Measurements from ENCODE around the gene FKBP2. TPM values are rescaled to one million over a fixed set of nuclear protein-coding genes. Genes with fewer than 3 reads are reported as not detected.
"Not testable (repeated sequence)": the region's sequence is repeated elsewhere in the genome, so short reads cannot be mapped to it uniquely, and the experiment has no call there.

The FKBP2 gene
- total RNA-seq, 2 experiments from 2014 or later: 26.9 to 33.0 TPM

GRCh38 chr11:64244107-64244506 is 3.2 kb downstream of the FKBP2 start:
- H3K4me1 Mint-ChIP-seq (ENCODE audit: low read depth): peaks cover 50% of the 10 kb centered on the region
- H3K27me3 Mint-ChIP-seq (ENCODE audit: low read depth): no peaks in the 10 kb centered on the region
- peak overlapping the region; percentile 34 for H3K4me3 Mint-ChIP-seq

GRCh38 chr11:64244966-64245365 is 4.1 kb downstream of the FKBP2 start:
- Mint-ChIP-seq H3K9me3 (ENCODE audit: insufficient read depth) (no peaks in the 10 kb centered on the region), H3K27me3 (ENCODE audit: low read depth) (no peaks in the 10 kb centered on the region), H3K4me3 (peak overlapping the region; percentile 88), H3K27ac (peak overlapping the region; percentile 85), H3K4me1 (ENCODE audit: low read depth) (peaks cover 46% of the 10 kb centered on the region), H3K36me3 (ENCODE audit: low read depth) (peaks cover 25% of the 10 kb centered on the region)
- ChIA-PET CTCF (interaction anchor here (1.0 to 6.8 kb wide), 10 partner anchors 9 to 111 kb away, joined by 3 to 57 read pairs (median 4); partner anchors contain the start of genes CATSPERZ, ESRRA, FERMT3 and PRDX5), POLR2A (interaction anchor here (0.6 to 6.3 kb wide), 13 partner anchors 14 to 1634 kb away, joined by 3 to 58 read pairs (median 5); partner anchors contain the start of genes CCDC88B, FERMT3, NUDT22 and PRDX5)
- DNase-seq: no peak
- no peak for ATAC-seq

More at GRCh38 chr11:64244107-64244506, 3.2 kb downstream of the FKBP2 start:
- DNase-seq (no peak), ATAC-seq (no peak)
- Mint-ChIP-seq H3K36me3 (ENCODE audit: low read depth) (peaks cover 25% of the 10 kb centered on the region), H3K27ac (peak overlapping the region; percentile 85), H3K9me3 (ENCODE audit: insufficient read depth) (no peaks in the 10 kb centered on the region)
- POLR2A ChIA-PET: interaction anchor here (0.9 to 6.3 kb wide), 10 partner anchors 11 to 405 kb away, joined by 3 to 58 read pairs (median 10); partner anchors contain the start of genes FERMT3, NUDT22, PRDX5 and STIP1
- CTCF ChIA-PET: interaction anchor here (1.1 to 6.8 kb wide), 8 partner anchors 8 to 112 kb away, joined by 3 to 57 read pairs (median 4); partner anchors contain the start of genes CATSPERZ, ESRRA and FERMT3

GRCh38 chr11:64245401-64245796 is 4.5 kb downstream of the FKBP2 start:
- CTCF ChIA-PET: interaction anchor here (1.0 to 6.8 kb wide), 9 partner anchors 9 to 86 kb away, joined by 3 to 57 read pairs (median 4); partner anchors contain the start of genes CATSPERZ, ESRRA, FERMT3 and PRDX5
- H3K4me3 Mint-ChIP-seq: peak overlapping the region; percentile 88
- no peaks in the 10 kb centered on the region for H3K9me3 Mint-ChIP-seq (ENCODE audit: insufficient read depth)
- peaks cover 21% of the 10 kb centered on the region for H3K36me3 Mint-ChIP-seq (ENCODE audit: low read depth)
- peaks cover 45% of the 10 kb centered on the region for H3K4me1 Mint-ChIP-seq (ENCODE audit: low read depth)
- no peak for ATAC-seq
- H3K27ac Mint-ChIP-seq: peak overlapping the region; percentile 85
- no peaks in the 10 kb centered on the region for H3K27me3 Mint-ChIP-seq (ENCODE audit: low read depth)
- POLR2A ChIA-PET: interaction anchor here (0.6 to 6.3 kb wide), 12 partner anchors 8 to 94 kb away, joined by 3 to 58 read pairs (median 5); partner anchors contain the start of genes CCDC88B, FERMT3, NUDT22 and STIP1
- peak; percentile 55 for DNase-seq

- peak; percentile 0 for ATAC-seq
- Mint-ChIP-seq H3K4me3 (peak overlapping the region; percentile 88), H3K36me3 (ENCODE audit: low read depth) (peaks cover 20% of the 10 kb centered on the region), H3K27me3 (ENCODE audit: low read depth) (no peaks in the 10 kb centered on the region), H3K9me3 (ENCODE audit: insufficient read depth) (no peaks in the 10 kb centered on the region), H3K4me1 (ENCODE audit: low read depth) (peaks cover 47% of the 10 kb centered on the region), H3K27ac (peak overlapping the region; percentile 85)
- POLR2A ChIA-PET: interaction anchor here (0.6 to 6.3 kb wide), 12 partner anchors 8 to 60 kb away, joined by 3 to 58 read pairs (median 5); partner anchors contain the start of genes FERMT3, NUDT22, STIP1 and TRPT1
- CTCF ChIA-PET: interaction anchor here (1.0 to 6.8 kb wide), 9 partner anchors 10 to 85 kb away, joined by 3 to 57 read pairs (median 4); partner anchors contain the start of genes CATSPERZ, ESRRA, FERMT3 and PRDX5
- peak; percentile 72 for DNase-seq
Measured at GRCh38 chr11:64245797-64246620, 5.1 kb downstream of the FKBP2 start.

- not testable (repeated sequence) for H3K27me3 Mint-ChIP-seq (ENCODE audit: low read depth); DNase-seq; H3K9me3 Mint-ChIP-seq (ENCODE audit: insufficient read depth)
- Mint-ChIP-seq H3K4me3 (peak overlapping the region; percentile 77), H3K4me1 (ENCODE audit: low read depth) (peaks cover 48% of the 10 kb centered on the region), H3K36me3 (ENCODE audit: low read depth) (peaks cover 20% of the 10 kb centered on the region), H3K27ac (peak overlapping the region; percentile 66)
- ATAC-seq: peak; percentile 25
- POLR2A ChIA-PET: interaction anchor here (0.6 to 6.3 kb wide), 9 partner anchors 9 to 71 kb away, joined by 3 to 58 read pairs (median 5); partner anchors contain the start of genes FERMT3, NUDT22, STIP1 and TRMT112
- CTCF ChIA-PET: interaction anchor here (1.1 to 6.8 kb wide), 6 partner anchors 9 to 58 kb away, joined by 3 to 57 read pairs (median 8); partner anchors contain the start of genes CATSPERZ, ESRRA and FERMT3
Measured at GRCh38 chr11:64246621-64246870, 5.7 kb downstream of the FKBP2 start.

GRCh38 chr11:64246871-64247728 is 6.2 kb downstream of the FKBP2 start, which contains the start of gene PPP1R14B:
Gene PPP1R14B, minus strand, starts transcription at chr11:64246943. Its CDS starts 270 bp downstream, at chr11:64246673.
- Mint-ChIP-seq H3K36me3 (ENCODE audit: low read depth) (peaks cover 20% of the 10 kb centered on the region), H3K9me3 (ENCODE audit: insufficient read depth) (no peaks in the 10 kb centered on the region), H3K4me3 (peak within 1 kb of the TSS; percentile 88), H3K4me1 (ENCODE audit: low read depth) (peaks cover 53% of the 10 kb centered on the region), H3K27ac (peak within 1 kb of the TSS; percentile 85), H3K27me3 (ENCODE audit: low read depth) (no peaks in the 10 kb centered on the region)
- DNase-seq (peak; percentile 85), ATAC-seq (peak; percentile 61)
- POLR2A ChIA-PET: interaction anchor here (0.6 to 6.3 kb wide), 9 partner anchors 10 to 1690 kb away, joined by 3 to 58 read pairs (median 5); partner anchors contain the start of genes FERMT3, NUDT22, STIP1 and TRMT112
- CTCF ChIA-PET: interaction anchor here (0.9 to 6.8 kb wide), 7 partner anchors 9 to 70 kb away, joined by 3 to 57 read pairs (median 5); partner anchors contain the start of genes CATSPERZ, ESRRA, FERMT3 and TRMT112

GRCh38 chr11:64247729-64248531 is 7.0 kb downstream of the FKBP2 start:
- no peaks in the 10 kb centered on the region for H3K9me3 Mint-ChIP-seq (ENCODE audit: insufficient read depth)
- peaks cover 51% of the 10 kb centered on the region for H3K4me1 Mint-ChIP-seq (ENCODE audit: low read depth)
- ATAC-seq (no peak), DNase-seq (no peak)
- ChIA-PET CTCF (interaction anchor here (0.9 to 6.8 kb wide), 4 partner anchors 18 to 70 kb away, joined by 3 to 57 read pairs (median 18); partner anchors contain the start of genes DNAJC4, ESRRA, FERMT3 and TRMT112), POLR2A (interaction anchor here (0.6 to 5.6 kb wide), 3 partner anchors 41 to 1690 kb away, joined by 3 to 39 read pairs (median 29); partner anchors contain the start of genes FERMT3 and STIP1)
- no peaks in the 10 kb centered on the region for H3K27me3 Mint-ChIP-seq (ENCODE audit: low read depth)
- peak overlapping the region; percentile 50 for H3K27ac Mint-ChIP-seq
- H3K36me3 Mint-ChIP-seq (ENCODE audit: low read depth): peaks cover 14% of the 10 kb centered on the region
- H3K4me3 Mint-ChIP-seq: peak overlapping the region; percentile 59

GRCh38 chr11:64248578-64248977 is 7.7 kb downstream of the FKBP2 start:
- POLR2A ChIA-PET: interaction anchor here (0.9 kb wide), 1 partner anchor 15 kb away, joined by 3 read pairs; no protein-coding TSS in a partner anchor
- Mint-ChIP-seq H3K36me3 (ENCODE audit: low read depth) (peaks cover 8% of the 10 kb centered on the region), H3K27me3 (ENCODE audit: low read depth) (no peaks in the 10 kb centered on the region), H3K27ac (no peak overlapping the region), H3K4me1 (ENCODE audit: low read depth) (peaks cover 50% of the 10 kb centered on the region), H3K4me3 (no peak overlapping the region), H3K9me3 (ENCODE audit: insufficient read depth) (no peaks in the 10 kb centered on the region)
- CTCF ChIA-PET: interaction anchor here (2.9 to 4.4 kb wide), 2 partner anchors 18 to 55 kb away, joined by 10 to 27 read pairs; partner anchors contain the start of genes DNAJC4 and ESRRA
- ATAC-seq (no peak), DNase-seq (no peak)

- DNase-seq (no peak), ATAC-seq (no peak)
- ChIA-PET POLR2A (interaction anchor here (0.9 kb wide), 1 partner anchor 15 kb away, joined by 3 read pairs; no protein-coding TSS in a partner anchor), CTCF (interaction anchor here (2.0 to 4.4 kb wide), 6 partner anchors 19 to 55 kb away, joined by 10 to 63 read pairs (median 23); partner anchors contain the start of genes CATSPERZ, DNAJC4 and ESRRA)
- Mint-ChIP-seq H3K27ac (no peak overlapping the region), H3K4me1 (ENCODE audit: low read depth) (peaks cover 51% of the 10 kb centered on the region), H3K27me3 (ENCODE audit: low read depth) (no peaks in the 10 kb centered on the region), H3K36me3 (ENCODE audit: low read depth) (peaks cover 3% of the 10 kb centered on the region), H3K9me3 (ENCODE audit: insufficient read depth) (no peaks in the 10 kb centered on the region), H3K4me3 (no peak overlapping the region)
Measured at GRCh38 chr11:64249038-64249437, 8.1 kb downstream of the FKBP2 start.

Data from activated CD8-positive, alpha-beta T cell treated with anti-CD3 and anti-CD28 coated beads, Interleukin-2, amount 10 ng/mL, durations not matched to agents 7 days and 5 days (primary cell).